ENCODE measurements around the gene GAL. TPM values are rescaled to one million over a fixed set of nuclear protein-coding genes. Genes with fewer than 3 reads are reported as not detected.

GAL gene
- total and polyA plus RNA-seq, 10 donors: not detected

DNA sequence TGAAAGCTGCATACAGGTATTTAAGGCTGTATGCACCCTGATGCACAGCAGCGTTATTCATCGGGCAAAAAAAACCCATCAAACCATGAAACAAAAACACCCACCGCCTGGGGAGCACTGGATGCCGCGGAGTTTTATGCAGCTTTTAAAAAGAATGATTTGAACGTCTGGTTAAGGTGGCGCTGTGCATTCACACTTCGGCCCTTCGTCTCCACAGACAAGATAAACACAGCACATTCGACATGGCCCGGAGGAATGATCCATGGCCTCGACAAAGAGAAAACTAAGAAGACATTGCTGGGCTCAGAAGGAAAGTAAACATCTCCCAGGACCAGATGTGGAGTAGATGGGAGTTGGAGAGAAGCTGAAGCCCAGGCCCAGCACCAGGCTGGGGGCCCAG is 40.8 kb upstream of the GAL start:
- no peak for DNase-seq
- intact Hi-C loops (cut with DNase I; ENCODE audit: low total_unique reads): no loop called here
- H3K27ac ChIP-seq: no peak overlapping the region
- TF ChIP-seq POLR2AphosphoS5 (IDR thresholded peaks at IDR 0.05) (no peak), POLR2A (IDR thresholded peaks at IDR 0.05) (no peak)
- TF ChIP-seq, protein P1, sequence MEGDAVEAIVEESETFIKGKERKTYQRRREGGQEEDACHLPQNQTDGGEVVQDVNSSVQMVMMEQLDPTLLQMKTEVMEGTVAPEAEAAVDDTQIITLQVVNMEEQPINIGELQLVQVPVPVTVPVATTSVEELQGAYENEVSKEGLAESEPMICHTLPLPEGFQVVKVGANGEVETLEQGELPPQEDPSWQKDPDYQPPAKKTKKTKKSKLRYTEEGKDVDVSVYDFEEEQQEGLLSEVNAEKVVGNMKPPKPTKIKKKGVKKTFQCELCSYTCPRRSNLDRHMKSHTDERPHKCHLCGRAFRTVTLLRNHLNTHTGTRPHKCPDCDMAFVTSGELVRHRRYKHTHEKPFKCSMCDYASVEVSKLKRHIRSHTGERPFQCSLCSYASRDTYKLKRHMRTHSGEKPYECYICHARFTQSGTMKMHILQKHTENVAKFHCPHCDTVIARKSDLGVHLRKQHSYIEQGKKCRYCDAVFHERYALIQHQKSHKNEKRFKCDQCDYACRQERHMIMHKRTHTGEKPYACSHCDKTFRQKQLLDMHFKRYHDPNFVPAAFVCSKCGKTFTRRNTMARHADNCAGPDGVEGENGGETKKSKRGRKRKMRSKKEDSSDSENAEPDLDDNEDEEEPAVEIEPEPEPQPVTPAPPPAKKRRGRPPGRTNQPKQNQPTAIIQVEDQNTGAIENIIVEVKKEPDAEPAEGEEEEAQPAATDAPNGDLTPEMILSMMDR (IDR thresholded peaks at IDR 0.05 in 8 of 11, conservative IDR thresholded peaks at IDR 0.05 in 3 of 11): no peak
- no peaks in the 10 kb centered on the region for H3K4me1 ChIP-seq
- no peaks in the 10 kb centered on the region for H3K36me3 ChIP-seq
- 48 to 88% (median 62%) methylated on average over 12 of the region's 12 CpGs for WGBS, 5 donors
- no peak overlapping the region for H3K4me3 ChIP-seq
- peaks cover 0 to 24% (median 0%) of the 10 kb centered on the region in 7 donors for H3K27me3 ChIP-seq (replicated peaks in 1 of 7)
- H3K9me3 ChIP-seq: peaks cover 0 to 26% (median 21%) of the 10 kb centered on the region in 8 donors

GRCh38 chr11:68646832-68647231 is 37.5 kb upstream of the GAL start:
- Histone ChIP-seq H3K27ac (no peak overlapping the region), H3K27me3 (replicated peaks in 1 of 7) (peaks cover 0 to 46% (median 8%) of the 10 kb centered on the region in 7 donors), H3K4me3 (no peak overlapping the region), H3K9me3 (peaks cover 0 to 26% (median 21%) of the 10 kb centered on the region in 8 donors), H3K4me1 (no peaks in the 10 kb centered on the region), H3K36me3 (no peaks in the 10 kb centered on the region)
- no peak for DNase-seq
- intact Hi-C loops (cut with DNase I; ENCODE audit: low total_unique reads): no loop called here
- TF ChIP-seq, protein P1 (IDR thresholded peaks at IDR 0.05 in 8 of 11, conservative IDR thresholded peaks at IDR 0.05 in 3 of 11): no peak
- TF ChIP-seq POLR2AphosphoS5 (IDR thresholded peaks at IDR 0.05) (no peak), POLR2A (IDR thresholded peaks at IDR 0.05) (no peak)
- WGBS, 5 donors: 88 to 100% (median 96%) methylated on average over 1 of the region's 1 CpG

- H3K27me3 ChIP-seq (replicated peaks in 1 of 7): peaks cover 0 to 59% (median 8%) of the 10 kb centered on the region in 7 donors
- H3K27ac ChIP-seq: no peak overlapping the region
- no peaks in the 10 kb centered on the region for H3K4me1 ChIP-seq
- no peak overlapping the region for H3K4me3 ChIP-seq
- peaks cover 0 to 30% (median 21%) of the 10 kb centered on the region in 8 donors for H3K9me3 ChIP-seq
- no peak for DNase-seq
- H3K36me3 ChIP-seq: no peaks in the 10 kb centered on the region
- 67 to 81% (median 72%) methylated on average over 35 to 38 of the region's 38 CpGs for WGBS, 5 donors
- intact Hi-C loops (cut with DNase I; ENCODE audit: low total_unique reads): no loop called here
- TF ChIP-seq, protein P1 (IDR thresholded peaks at IDR 0.05 in 8 of 11, conservative IDR thresholded peaks at IDR 0.05 in 3 of 11): no peak
- TF ChIP-seq POLR2A (IDR thresholded peaks at IDR 0.05): no peak
- TF ChIP-seq POLR2AphosphoS5 (IDR thresholded peaks at IDR 0.05): no peak
These were observed 34.3 kb upstream of the GAL start for GRCh38 chr11:68649851-68650555.

- TF ChIP-seq, protein P1 (IDR thresholded peaks at IDR 0.05 in 8 of 11, conservative IDR thresholded peaks at IDR 0.05 in 3 of 11): no peak
- TF ChIP-seq POLR2AphosphoS5 (IDR thresholded peaks at IDR 0.05) (no peak), POLR2A (IDR thresholded peaks at IDR 0.05) (no peak)
- peaks cover 0 to 59% (median 8%) of the 10 kb centered on the region in 7 donors for H3K27me3 ChIP-seq (replicated peaks in 1 of 7)
- H3K36me3 ChIP-seq: no peaks in the 10 kb centered on the region
- H3K4me1 ChIP-seq: no peaks in the 10 kb centered on the region
- intact Hi-C loops (cut with DNase I; ENCODE audit: low total_unique reads): no loop called here
- H3K27ac ChIP-seq: no peak overlapping the region
- no peak for DNase-seq
- H3K9me3 ChIP-seq: peaks cover 0 to 34% (median 25%) of the 10 kb centered on the region in 8 donors
- H3K4me3 ChIP-seq: no peak overlapping the region
- WGBS, 5 donors: 88 to 92% (median 90%) methylated on average over 11 to 14 of the region's 14 CpGs
These were observed 33.5 kb upstream of the GAL start for GRCh38 chr11:68650801-68651200.
